ENCODE measurements around the gene OR6B2.

The OR6B2 gene

DNA sequence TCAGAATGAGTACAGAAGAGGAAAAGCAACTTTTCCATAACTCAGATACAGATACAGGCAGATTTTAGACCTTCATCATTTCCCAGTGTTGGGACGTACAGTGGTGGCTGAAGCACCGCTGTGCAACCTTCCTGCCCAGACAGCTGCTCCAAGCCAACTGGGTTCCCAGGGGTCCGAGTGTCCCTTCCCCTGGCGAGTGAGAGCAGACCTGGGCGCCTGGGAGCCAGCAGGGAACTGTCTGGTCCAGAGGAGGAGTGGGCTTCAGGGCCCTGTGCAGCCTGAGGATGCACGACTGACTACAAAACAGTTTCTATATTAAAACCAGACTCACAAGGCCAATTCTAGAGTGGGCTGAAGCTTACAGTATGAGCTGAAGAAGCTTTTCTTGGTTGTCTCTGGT is 11.1 kb upstream of the OR6B2 start:
- no peak for DNase-seq (ENCODE audit: low read depth in 2 of 2)

GRCh38 chr2:240037358-240037757 is 7.1 kb upstream of the OR6B2 start:
- DNase-seq (ENCODE audit: low read depth in 2 of 2) = no peak

- no peak for DNase-seq (ENCODE audit: low read depth in 2 of 2)
Measured at GRCh38 chr2:240033330-240033678, 3.1 kb upstream of the OR6B2 start.

GRCh38 chr2:240032406-240033329 is 2.4 kb upstream of the OR6B2 start:
- no peak for DNase-seq (ENCODE audit: low read depth in 2 of 2)

DNA sequence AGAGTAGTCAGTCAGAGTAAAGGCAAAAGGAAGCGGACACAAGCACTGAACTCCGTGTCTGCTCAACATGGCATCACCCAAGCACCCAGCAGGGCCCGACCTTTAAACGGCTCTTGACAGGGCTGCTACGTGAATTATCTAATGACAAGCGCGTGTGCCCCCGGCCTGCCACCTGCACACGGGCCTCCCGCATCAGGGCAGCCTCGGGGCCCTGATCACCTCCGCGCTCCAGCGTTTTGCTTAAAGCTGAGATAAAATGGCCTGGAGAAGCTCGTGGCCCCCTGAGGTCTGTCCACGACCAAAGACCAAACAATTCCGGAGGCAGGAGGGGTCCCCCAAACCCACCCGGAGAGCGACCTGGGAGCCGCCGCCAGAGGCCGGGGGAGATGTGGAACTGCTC is 5.5 kb downstream of the OR6B2 start:
- no peak for DNase-seq (ENCODE audit: low read depth in 2 of 2)

GRCh38 chr2:240023792-240024191 is 6.4 kb downstream of the OR6B2 start:
- no peak for DNase-seq (ENCODE audit: low read depth in 2 of 2)

GRCh38 chr2:240021488-240022104 is 8.6 kb downstream of the OR6B2 start:
- peak in 1 of 2 experiments; percentile 6 for DNase-seq (ENCODE audit: low read depth in 2 of 2)

GRCh38 chr2:240018071-240018750 is 12.0 kb downstream of the OR6B2 start:
- DNase-seq (ENCODE audit: low read depth in 2 of 2) = no peak

DNA sequence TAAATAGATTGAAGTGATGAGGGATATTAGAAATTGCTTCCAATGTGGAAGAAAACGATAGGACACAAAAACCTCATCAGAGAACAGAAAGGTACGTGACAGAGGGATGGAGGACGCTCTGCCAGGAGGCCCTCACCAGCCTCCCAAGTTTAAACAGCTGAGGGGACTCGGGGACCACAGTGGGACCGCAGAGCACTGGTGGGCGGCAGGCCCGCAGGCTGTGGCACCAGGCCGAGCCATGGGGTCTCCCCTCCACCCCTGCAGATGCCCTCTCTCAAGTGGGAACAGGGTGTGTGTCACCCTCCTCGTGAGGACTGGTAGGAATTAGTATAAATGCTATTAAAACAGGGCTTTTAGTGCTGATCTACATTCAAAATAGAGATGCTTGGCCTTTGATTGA is 15.9 kb downstream of the OR6B2 start:
- DNase-seq (ENCODE audit: low read depth in 2 of 2) = no peak

DNA sequence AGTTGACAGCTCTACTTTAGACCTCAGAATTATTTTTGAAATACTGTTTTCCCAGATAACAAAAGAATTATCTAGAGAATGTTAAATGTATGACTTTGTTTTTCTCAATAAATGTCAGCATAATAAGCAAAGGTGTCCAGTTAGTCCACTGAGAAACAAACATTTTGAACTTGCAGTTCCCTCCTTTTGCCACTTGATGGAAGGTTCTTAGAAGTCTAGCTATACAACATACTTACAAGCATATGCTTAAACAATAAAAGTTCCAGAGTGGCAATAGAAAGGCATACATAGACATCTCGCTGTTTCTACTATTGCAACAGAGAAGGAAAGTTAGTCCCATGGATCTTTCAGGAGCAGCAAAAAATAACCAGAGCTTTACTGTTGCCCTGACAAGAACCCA is 16.9 kb downstream of the OR6B2 start:
- no peak for DNase-seq (ENCODE audit: low read depth in 2 of 2)

GRCh38 chr2:240002983-240003382 is 27.2 kb downstream of the OR6B2 start:
- no peak for DNase-seq (ENCODE audit: low read depth in 2 of 2)

- no peak for DNase-seq (ENCODE audit: low read depth in 2 of 2)
Measured at GRCh38 chr2:240000671-240001070, 29.6 kb downstream of the OR6B2 start.

DNA sequence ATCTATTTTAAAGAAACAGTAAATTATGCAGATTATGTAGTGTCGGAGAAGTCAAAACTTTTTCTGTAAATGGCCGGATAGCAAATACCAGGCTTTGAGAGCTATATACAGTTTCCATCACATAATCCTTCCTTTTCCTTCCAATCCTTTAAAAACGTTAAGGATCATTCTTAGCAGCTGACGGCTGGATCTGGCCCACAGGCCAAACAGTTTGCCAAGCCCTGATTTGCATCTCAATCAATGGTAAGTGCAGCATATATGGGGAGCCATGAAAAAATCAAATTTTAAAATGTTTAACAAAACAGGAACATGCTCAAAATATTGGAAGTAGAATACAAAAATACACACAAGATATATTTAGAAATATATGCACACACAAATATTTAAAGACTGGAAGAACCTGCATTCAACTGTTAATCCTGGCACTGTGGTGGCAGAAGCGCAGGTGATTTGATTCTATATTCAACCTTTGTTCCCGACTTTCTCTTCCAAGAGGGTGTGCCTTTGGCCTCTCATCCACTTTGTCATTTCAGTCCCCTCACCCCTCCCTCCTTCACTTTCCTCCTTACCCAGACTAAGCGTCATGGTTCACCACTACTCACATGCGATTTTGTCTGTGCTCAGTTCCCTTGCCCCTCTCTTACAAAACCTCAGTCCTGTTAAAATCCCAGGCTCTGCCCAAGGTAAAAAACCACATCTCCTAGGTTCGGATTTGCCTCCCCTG is 32.4 kb downstream of the OR6B2 start:
- DNase-seq (ENCODE audit: low read depth in 2 of 2) = no peak

GRCh38 chr2:239994086-239994485 is 36.1 kb downstream of the OR6B2 start:
- DNase-seq (ENCODE audit: low read depth in 2 of 2) = no peak

DNA sequence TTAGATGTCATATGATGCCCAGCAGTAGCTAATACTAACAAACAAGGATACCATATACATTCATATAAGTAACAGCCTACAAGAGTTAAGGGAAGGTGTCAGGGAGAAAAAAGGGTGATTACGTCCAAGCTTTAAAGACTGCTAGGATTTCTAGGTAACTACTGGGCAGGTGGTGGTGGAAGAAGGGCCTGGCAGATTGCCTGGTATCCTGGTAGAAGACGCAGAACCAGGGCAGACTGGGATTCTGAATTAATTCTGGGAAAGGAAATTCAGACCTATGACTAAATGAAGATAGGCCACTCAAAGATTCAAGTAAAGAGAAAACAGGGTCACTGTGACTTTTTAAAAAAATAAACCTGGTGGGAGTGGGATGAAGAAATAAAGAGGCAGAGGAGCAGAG is 36.9 kb downstream of the OR6B2 start:
- DNase-seq (ENCODE audit: low read depth in 2 of 2) = no peak

DNA sequence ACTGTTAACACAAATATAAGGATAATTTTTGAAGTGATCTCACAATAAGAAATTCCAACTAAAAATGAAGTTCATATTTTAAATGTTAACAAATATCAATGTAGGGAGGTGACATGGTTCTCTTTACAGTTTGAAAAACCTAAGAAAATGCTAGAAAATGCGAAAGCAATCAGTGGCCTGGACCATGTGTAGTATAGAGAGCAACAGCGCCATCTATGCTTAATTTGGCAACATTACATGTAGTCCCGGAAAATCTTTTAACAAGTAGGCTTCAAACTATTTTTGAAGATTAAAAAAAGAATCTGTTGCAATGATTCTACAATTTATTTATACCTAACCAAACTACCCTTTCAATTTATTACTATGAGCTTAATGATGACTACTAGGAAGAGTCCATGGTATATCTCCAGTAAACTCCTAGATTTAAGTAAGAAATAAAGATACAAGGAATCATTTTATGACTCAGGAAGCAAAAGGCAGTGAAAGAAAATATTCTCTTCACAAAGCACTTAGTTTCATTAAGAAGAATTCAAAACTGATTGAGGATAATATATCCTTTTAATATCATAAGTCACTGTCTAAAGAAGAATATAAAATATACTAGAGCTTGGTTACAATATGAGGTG is 38.4 kb downstream of the OR6B2 start:
- peak; percentile 15 to 16 for DNase-seq (ENCODE audit: low read depth in 2 of 2)

GRCh38 chr2:239990966-239991365 is 39.3 kb downstream of the OR6B2 start:
- DNase-seq (ENCODE audit: low read depth in 2 of 2) = no peak

DNA sequence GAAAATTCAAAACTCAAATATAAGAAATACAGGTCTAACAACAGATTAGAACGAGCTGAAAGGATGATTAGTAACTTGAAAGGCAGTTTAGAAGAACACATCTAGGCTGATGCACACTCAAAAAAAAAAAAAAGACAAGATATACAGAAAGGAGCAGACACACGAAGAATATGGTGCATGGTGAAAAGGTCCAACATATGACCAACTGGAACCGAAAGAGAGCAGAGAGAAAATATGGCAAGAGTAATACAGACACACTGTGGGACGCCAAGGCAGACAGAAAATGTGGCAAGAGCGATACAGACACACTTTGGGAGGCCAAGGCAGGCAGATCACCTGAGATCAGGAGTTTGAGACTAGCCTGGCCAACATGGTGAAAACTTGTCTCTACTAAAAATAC is 44.9 kb downstream of the OR6B2 start:
- DNase-seq (ENCODE audit: low read depth in 2 of 2) = no peak

DNA sequence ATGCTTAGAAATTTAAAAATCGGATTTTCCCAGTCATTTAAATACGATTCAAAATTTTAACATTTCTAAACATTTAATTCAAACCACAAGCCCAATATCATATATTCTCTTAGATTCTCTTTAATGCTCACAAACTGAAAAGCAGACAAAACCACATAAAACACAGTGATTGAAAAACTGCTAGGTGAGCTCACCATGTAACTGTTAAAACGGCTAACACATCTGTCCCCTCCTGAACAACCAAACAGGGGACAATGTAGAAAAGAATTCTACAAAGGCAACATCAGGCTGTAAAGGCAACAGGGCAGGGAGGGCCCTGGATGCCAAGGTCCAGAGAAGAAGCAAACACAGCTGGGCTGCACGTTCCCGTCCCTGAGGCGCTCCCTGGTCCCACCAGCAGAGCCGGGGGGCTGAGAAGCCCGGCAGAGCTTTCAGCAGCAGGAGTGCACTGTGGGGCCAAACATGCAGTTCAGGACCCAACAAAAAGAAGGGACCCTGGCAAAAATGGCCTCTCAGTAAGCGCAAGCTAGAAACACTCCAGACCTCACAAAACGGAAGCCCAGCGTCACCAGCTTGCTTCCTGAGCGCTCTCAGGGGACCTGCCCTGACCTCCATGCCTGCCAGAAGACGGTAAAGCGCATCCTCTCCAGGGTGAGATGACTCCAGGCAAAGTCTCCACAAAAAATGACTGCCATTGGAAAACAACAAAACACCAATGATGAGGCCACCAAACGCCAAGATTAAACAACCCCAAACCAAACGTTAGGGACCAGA is 45.6 kb downstream of the OR6B2 start:
- no peak for DNase-seq (ENCODE audit: low read depth in 2 of 2)

GRCh38 chr2:239983004-239983778 is 47.0 kb downstream of the OR6B2 start:
- no peak for DNase-seq (ENCODE audit: low read depth in 2 of 2)

Measured in fibroblast of skin of left biceps (primary cell).